HepG2 (cell line): ENCODE results near the gene GDF7. TPM values are rescaled to one million over a fixed set of nuclear protein-coding genes. Genes with fewer than 3 reads are reported as not detected.
"Not testable (repeated sequence)": the region's sequence is repeated elsewhere in the genome, so short reads cannot be mapped to it uniquely, and the experiment has no call there.

Experiments used
- ATAC-seq: fragments of 200-7000 bp; cut with Tn5 transposase; 3 replicates; pipeline ENCODE4 v1.9.1; 2020; ENCODE audit warnings: mild to moderate bottlenecking, moderate library complexity
- BruUV-seq: library from RNA; stranded (reverse); fragments of 400-500 nt; replicated peaks from 2 replicates; lab custom pipeline; 2021; lab: Mats Ljungman, UMichigan
- CTCF ChIA-PET: fragments of 300-600 bp; formaldehyde crosslinking; extraction: SDS; loops from one replicate; lab custom pipeline; 2021; ENCODE audit warnings: low total read pairs, inconsistent platforms, low intra/inter-chr PET ratio; lab: Yijun Ruan, JAX
- POLR2A ChIA-PET: fragments of 350-600 bp; sonication (Branson Sonifier 250); formaldehyde crosslinking; loops from one replicate; lab custom pipeline; 2020; ENCODE audit warnings: antibody characterized with exemption, inconsistent platforms; lab: Yijun Ruan, JAX
- DNase-seq: peaks from one replicate; pipeline ENCODE4 v3.0.0-alpha.2; 2015; ENCODE audit warnings: low spot score
- FAIRE-seq: peaks from 3 replicates; lab custom pipeline; 2011; peaks lifted over from hg19 to GRCh38; lab: Jason Lieb, UNC
- H2AFZ ChIP-seq: one replicate; pipeline ENCODE4 v1.6.1; 2011; ENCODE audit warnings: low read length, inconsistent platforms
- H3K27ac ChIP-seq: fragments of 300-600 bp; 3 replicates; pipeline ENCODE4 v1.8.0; 2011; ENCODE audit warnings: mixed run types, mild to moderate bottlenecking, mixed read lengths, low read length, inconsistent platforms; ENCODE audit not compliant: insufficient read depth; ENCODE audit errors: extremely low read length
- H3K27me3 ChIP-seq, 2 experiments: fragments of 200-600 bp in 1 of 2; 2 replicates in 1 of 2; 3 replicates in 1 of 2; pipeline versions ENCODE4 v1.6.0 to v1.8.0; 2011; ENCODE audit warnings: low read length in 2 of 2, mild to moderate bottlenecking in 2 of 2, moderate library complexity in 2 of 2, inconsistent platforms in 1 of 2; ENCODE audit not compliant: insufficient read depth in 2 of 2, control insufficient read depth in 1 of 2
- H3K36me3 ChIP-seq, 2 experiments: fragments of 200-600 bp in 1 of 2; replicated peaks in 1 of 2; 2 replicates in 1 of 2; 3 replicates in 1 of 2; pipeline versions ENCODE4 v1.5.1 to v1.8.0; 2011; ENCODE audit warnings: low read length in 2 of 2, inconsistent platforms in 1 of 2; ENCODE audit not compliant: insufficient read depth in 2 of 2, control insufficient read depth in 1 of 2
- H3K4me1 ChIP-seq: 2 replicates; pipeline ENCODE4 v1.5.1; 2012; ENCODE audit warnings: low read length, inconsistent platforms; ENCODE audit not compliant: insufficient read depth
- H3K4me2 ChIP-seq: 2 replicates; pipeline ENCODE4 v1.6.0; 2011; ENCODE audit warnings: low read depth, low read length, inconsistent platforms
- H3K4me3 ChIP-seq, 3 experiments: fragments of 200-600 bp in 1 of 3; sonication (generic), shearing (Covaris generic) in 1 of 3; replicated peaks in 1 of 3; 2 replicates each; pipeline ENCODE4 v1.5.1; 2011 to 2016; ENCODE audit warnings: low read length in 3 of 3, inconsistent platforms in 2 of 3, low read depth in 2 of 3, mild to moderate bottlenecking in 2 of 3, control low read depth in 1 of 3, mixed read lengths in 1 of 3; ENCODE audit not compliant: insufficient read depth in 1 of 3
- H3K79me2 ChIP-seq: one replicate; pipeline ENCODE4 v1.6.1; 2011; ENCODE audit warnings: low read length, inconsistent platforms; ENCODE audit not compliant: insufficient read depth
- H3K9ac ChIP-seq: 2 replicates; pipeline ENCODE4 v1.6.0; 2011; ENCODE audit warnings: mild to moderate bottlenecking, low read depth, low read length, inconsistent platforms; ENCODE audit not compliant: insufficient read depth
- H3K9me3 ChIP-seq: 2 replicates; pipeline ENCODE4 v1.5.1; 2012; ENCODE audit warnings: mild to moderate bottlenecking, low read length
- H4K20me1 ChIP-seq: 2 replicates; pipeline ENCODE4 v1.6.0; 2011; ENCODE audit warnings: inconsistent platforms, mild to moderate bottlenecking, low read length, moderate library complexity; ENCODE audit not compliant: insufficient read depth
- WGBS: methylation state at CpG from one replicate; pipeline ENCODE4 v1.1.6; 2017; ENCODE audit warnings: low lambda C conversion rate; 5-methylcytosine and 5-hydroxymethylcytosine counted together
- in situ Hi-C: cut with HindIII; loops from 2 replicates; pipeline ENCODE4 v1.10.0; 2017; ENCODE audit warnings: low pct_unique_long_range_greater_than_20kb; ENCODE audit not compliant: extremely low pct_ligation_motif_present
- intact Hi-C: fragments of 100-400 bp; cut with micrococcal nuclease; formaldehyde crosslinking; loops from one replicate; pipeline ENCODE4 v1.10.0; 2022; ENCODE audit not compliant: unreplicated experiment
- polyA plus RNA-seq, 8 experiments: library from polyadenylated mRNA; depleted of rRNA in 3 of 8; stranded (reverse) in 7 of 8; unstranded in 1 of 8; fragments of >200 nt; fragmentation: Illumina TruSeq in 4 of 8; extraction: Trizol in 4 of 8; gene quantifications; 2 replicates each; pipeline versions ENCODE4 v1.2.1 to v1.2.3, GENCODE V29; 2011 to 2016; ENCODE audit warnings: low read depth in 4 of 8, missing spikeins in 1 of 8, mixed read lengths in 1 of 8; ENCODE audit not compliant: insufficient read depth in 1 of 8
- total RNA-seq, 5 experiments: library from RNA; depleted of rRNA; stranded (reverse); fragments of >200 nt; fragmentation: Illumina TruSeq; extraction: Trizol; gene quantifications; 2 replicates each; pipeline ENCODE4 v1.2.3, GENCODE V29; 2016; ENCODE audit warnings: low read depth in 1 of 5
- TF ChIP-seq, protein P1 (sequence below): IDR thresholded peaks from 2 replicates; pipeline ENCODE4 v1.4.0; 2020; ENCODE audit warnings: mild to moderate bottlenecking, missing genetic modification reagents
- TF ChIP-seq, protein P2 (sequence below): sonication (generic); formaldehyde crosslinking; IDR thresholded peaks from 2 replicates; pipeline ENCODE4 v1.4.0; 2020; ENCODE audit warnings: mild to moderate bottlenecking, missing genetic modification reagents, borderline replicate concordance

Gene GDF7
- total and polyA plus RNA-seq, 2 of the 13 experiments (the other 11 are each of a cell fraction or from before 2014, with no cell fraction given): 1.6 to 15.0 TPM

DNA sequence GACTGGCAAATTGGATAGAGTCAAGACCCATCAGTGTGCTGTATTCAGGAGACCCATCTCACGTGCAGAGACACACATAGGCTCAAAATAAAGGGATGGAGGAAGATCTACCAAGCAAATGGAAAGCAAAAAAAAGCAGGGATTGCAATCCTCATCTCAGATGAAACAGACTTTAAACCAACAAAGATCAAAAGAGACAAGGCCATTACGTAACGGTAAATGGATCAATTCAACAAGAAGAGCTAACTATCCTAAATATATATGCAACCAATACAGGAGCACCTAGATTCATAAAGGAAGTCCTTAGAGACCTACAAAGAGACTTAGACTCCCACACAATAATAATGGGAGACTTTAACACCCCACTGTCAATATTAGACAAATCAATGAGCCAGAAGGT is 46.6 kb downstream of the GDF7 start (continued):
- TF ChIP-seq, protein P1, sequence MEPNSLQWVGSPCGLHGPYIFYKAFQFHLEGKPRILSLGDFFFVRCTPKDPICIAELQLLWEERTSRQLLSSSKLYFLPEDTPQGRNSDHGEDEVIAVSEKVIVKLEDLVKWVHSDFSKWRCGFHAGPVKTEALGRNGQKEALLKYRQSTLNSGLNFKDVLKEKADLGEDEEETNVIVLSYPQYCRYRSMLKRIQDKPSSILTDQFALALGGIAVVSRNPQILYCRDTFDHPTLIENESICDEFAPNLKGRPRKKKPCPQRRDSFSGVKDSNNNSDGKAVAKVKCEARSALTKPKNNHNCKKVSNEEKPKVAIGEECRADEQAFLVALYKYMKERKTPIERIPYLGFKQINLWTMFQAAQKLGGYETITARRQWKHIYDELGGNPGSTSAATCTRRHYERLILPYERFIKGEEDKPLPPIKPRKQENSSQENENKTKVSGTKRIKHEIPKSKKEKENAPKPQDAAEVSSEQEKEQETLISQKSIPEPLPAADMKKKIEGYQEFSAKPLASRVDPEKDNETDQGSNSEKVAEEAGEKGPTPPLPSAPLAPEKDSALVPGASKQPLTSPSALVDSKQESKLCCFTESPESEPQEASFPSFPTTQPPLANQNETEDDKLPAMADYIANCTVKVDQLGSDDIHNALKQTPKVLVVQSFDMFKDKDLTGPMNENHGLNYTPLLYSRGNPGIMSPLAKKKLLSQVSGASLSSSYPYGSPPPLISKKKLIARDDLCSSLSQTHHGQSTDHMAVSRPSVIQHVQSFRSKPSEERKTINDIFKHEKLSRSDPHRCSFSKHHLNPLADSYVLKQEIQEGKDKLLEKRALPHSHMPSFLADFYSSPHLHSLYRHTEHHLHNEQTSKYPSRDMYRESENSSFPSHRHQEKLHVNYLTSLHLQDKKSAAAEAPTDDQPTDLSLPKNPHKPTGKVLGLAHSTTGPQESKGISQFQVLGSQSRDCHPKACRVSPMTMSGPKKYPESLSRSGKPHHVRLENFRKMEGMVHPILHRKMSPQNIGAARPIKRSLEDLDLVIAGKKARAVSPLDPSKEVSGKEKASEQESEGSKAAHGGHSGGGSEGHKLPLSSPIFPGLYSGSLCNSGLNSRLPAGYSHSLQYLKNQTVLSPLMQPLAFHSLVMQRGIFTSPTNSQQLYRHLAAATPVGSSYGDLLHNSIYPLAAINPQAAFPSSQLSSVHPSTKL (CRISPR knock-in tag): peak; percentile 42; the same call in 1 of the 2 replicates
- TF ChIP-seq, protein P2, sequence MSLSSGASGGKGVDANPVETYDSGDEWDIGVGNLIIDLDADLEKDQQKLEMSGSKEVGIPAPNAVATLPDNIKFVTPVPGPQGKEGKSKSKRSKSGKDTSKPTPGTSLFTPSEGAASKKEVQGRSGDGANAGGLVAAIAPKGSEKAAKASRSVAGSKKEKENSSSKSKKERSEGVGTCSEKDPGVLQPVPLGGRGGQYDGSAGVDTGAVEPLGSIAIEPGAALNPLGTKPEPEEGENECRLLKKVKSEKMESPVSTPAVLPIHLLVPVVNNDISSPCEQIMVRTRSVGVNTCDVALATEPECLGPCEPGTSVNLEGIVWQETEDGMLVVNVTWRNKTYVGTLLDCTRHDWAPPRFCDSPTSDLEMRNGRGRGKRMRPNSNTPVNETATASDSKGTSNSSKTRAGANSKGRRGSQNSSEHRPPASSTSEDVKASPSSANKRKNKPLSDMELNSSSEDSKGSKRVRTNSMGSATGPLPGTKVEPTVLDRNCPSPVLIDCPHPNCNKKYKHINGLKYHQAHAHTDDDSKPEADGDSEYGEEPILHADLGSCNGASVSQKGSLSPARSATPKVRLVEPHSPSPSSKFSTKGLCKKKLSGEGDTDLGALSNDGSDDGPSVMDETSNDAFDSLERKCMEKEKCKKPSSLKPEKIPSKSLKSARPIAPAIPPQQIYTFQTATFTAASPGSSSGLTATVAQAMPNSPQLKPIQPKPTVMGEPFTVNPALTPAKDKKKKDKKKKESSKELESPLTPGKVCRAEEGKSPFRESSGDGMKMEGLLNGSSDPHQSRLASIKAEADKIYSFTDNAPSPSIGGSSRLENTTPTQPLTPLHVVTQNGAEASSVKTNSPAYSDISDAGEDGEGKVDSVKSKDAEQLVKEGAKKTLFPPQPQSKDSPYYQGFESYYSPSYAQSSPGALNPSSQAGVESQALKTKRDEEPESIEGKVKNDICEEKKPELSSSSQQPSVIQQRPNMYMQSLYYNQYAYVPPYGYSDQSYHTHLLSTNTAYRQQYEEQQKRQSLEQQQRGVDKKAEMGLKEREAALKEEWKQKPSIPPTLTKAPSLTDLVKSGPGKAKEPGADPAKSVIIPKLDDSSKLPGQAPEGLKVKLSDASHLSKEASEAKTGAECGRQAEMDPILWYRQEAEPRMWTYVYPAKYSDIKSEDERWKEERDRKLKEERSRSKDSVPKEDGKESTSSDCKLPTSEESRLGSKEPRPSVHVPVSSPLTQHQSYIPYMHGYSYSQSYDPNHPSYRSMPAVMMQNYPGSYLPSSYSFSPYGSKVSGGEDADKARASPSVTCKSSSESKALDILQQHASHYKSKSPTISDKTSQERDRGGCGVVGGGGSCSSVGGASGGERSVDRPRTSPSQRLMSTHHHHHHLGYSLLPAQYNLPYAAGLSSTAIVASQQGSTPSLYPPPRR (CRISPR knock-in tag): peak; percentile 31; the same call in 1 of the 2 replicates

DNA sequence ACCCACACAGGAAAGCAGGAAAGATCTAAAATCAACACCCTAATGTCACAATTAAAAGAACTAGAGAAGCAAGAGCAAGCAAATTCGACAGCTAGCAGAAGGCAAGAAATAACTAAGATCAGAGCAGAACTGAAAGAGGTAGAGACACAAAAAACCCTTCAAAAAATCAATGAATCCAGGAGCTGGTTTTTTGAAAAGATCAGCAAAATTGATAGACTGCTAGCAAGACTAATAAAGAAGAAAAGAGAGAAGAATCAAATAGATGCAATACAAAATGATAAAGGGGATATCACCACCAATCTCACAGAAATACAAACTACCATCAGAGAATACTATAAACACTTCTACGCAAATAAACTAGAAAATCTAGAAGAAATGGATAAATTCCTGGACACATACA is 47.5 kb downstream of the GDF7 start:
- H3K79me2 ChIP-seq, H3K36me3 ChIP-seq, BruUV-seq, H3K27me3 ChIP-seq, in situ Hi-C loops, H2AFZ ChIP-seq, POLR2A ChIA-PET, H3K9me3 ChIP-seq, ATAC-seq, H3K4me2 ChIP-seq, CTCF ChIA-PET, DNase-seq, H4K20me1 ChIP-seq, H3K27ac ChIP-seq, H3K4me3 ChIP-seq, H3K9ac ChIP-seq, intact Hi-C loops, FAIRE-seq: not testable (repeated sequence)
- WGBS: 90% methylated on average over 2 of the region's 2 CpGs
- peaks cover 23% of the 10 kb centered on the region for H3K4me1 ChIP-seq

GRCh38 chr2:20716164-20716563 is 49.2 kb downstream of the GDF7 start:
- H3K36me3 ChIP-seq, H3K27ac ChIP-seq, POLR2A ChIA-PET, H4K20me1 ChIP-seq, H3K9ac ChIP-seq, DNase-seq, CTCF ChIA-PET, FAIRE-seq, H3K4me2 ChIP-seq, intact Hi-C loops, H3K27me3 ChIP-seq, H3K9me3 ChIP-seq, H2AFZ ChIP-seq, BruUV-seq, ATAC-seq, in situ Hi-C loops, H3K79me2 ChIP-seq, H3K4me3 ChIP-seq: not testable (repeated sequence)
- peaks cover 23% of the 10 kb centered on the region for H3K4me1 ChIP-seq
- 98% methylated on average over 3 of the region's 3 CpGs for WGBS
